Activated CD4-positive, alpha-beta T cell treated with anti-CD3 and anti-CD28 coated beads for 48 hours (primary cell): ENCODE data around the gene TSPAN17.
"Not testable (repeated sequence)": the region's sequence is repeated elsewhere in the genome, so short reads cannot be mapped to it uniquely, and the experiment has no call there.

Experiments
- DNase-seq: peaks from one replicate; pipeline ENCODE4 v3.0.0-alpha.2; 2020

TSPAN17 gene

GRCh38 chr5:176687247-176687646 is 40.0 kb downstream of the TSPAN17 start:
- DNase-seq: no peak

DNA sequence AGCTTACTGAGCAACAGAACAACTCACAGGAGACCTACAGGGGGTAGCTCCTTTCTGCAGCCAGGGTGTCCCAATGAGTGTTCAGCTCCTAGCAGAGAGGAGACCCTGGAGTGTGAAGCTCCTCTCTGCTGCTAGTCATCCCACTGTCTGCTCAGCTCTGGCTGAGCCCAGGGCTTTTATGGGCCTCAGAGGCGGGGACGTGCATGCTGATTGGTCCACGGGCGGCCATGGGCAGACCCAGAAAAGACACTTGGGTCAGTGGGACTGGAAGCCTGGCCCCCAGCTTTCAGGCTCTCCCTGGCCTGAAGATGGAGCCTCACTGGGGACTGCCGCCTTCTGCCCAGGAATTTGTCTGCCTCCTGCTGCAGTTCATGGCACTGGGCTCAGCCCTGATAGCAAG is 40.6 kb downstream of the TSPAN17 start:
- DNase-seq: no peak

- DNase-seq: no peak
Observed at GRCh38 chr5:176690911-176691310, 43.6 kb downstream of the TSPAN17 start.

- DNase-seq: no peak
Observed at GRCh38 chr5:176691524-176691923, 44.2 kb downstream of the TSPAN17 start.

DNA sequence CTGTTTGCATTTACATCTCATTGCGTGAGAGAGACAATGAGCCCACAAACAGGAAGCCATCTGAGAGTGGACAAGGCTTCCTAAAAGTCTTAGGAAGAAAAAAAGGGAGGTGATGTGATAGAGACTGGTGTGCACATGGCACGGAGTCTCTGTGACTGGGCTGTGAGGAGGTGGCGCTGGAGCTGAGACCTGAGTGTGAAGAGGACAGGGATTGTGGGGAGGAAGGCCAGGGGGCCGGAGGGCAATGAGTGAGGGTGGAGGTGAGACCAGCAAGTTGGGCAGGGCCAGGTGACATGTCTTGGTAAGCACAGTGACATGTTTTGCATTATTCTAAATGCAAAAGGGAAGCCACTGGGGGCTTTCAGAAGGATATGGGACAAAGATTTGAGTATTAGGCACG is 45.0 kb downstream of the TSPAN17 start:
- DNase-seq: no peak

DNA sequence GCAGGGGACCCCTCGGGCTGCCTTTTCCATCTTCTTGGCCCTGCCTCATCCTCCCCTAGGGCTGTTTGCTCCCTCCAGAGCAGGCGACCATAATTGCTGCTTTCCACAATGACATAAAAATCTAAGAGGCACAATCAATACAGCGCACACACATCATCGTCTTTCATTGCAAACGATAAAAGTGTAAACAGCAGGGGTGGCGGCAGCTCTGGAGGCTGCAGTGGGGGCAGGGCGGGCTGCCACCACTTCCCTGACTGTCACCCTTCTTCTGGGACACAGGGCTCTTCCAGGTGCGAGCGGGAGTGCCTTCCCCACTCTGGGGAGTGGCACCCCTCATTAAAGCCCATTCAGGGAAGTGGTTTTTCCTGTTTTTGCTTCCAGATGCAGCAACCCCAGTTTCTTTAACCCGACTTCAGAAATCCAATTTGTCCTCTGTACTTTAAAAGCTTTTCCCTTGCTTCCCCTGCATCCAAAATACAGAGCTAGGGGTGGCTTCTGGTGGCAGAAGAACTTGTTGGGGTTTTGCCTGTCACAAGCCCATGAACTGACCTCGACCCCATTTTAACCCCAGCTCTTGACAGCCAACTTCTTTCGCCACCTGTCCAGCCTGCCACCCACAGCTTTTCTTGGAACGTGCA is 45.7 kb downstream of the TSPAN17 start:
- no peak for DNase-seq

- no peak for DNase-seq
Observed at GRCh38 chr5:176693477-176693851, 46.2 kb downstream of the TSPAN17 start.

GRCh38 chr5:176694146-176694545 is 46.9 kb downstream of the TSPAN17 start:
- no peak for DNase-seq

- no peak for DNase-seq
Observed at GRCh38 chr5:176694631-176695030, 47.3 kb downstream of the TSPAN17 start.

- no peak for DNase-seq
Observed at GRCh38 chr5:176695073-176695472, 47.8 kb downstream of the TSPAN17 start.

GRCh38 chr5:176697267-176697933 is 50.1 kb downstream of the TSPAN17 start:
- DNase-seq: no peak

- no peak for DNase-seq
Observed at GRCh38 chr5:176697934-176698538, 50.8 kb downstream of the TSPAN17 start.

GRCh38 chr5:176699446-176699845 is 52.2 kb downstream of the TSPAN17 start:
- DNase-seq: not testable (repeated sequence)

DNA sequence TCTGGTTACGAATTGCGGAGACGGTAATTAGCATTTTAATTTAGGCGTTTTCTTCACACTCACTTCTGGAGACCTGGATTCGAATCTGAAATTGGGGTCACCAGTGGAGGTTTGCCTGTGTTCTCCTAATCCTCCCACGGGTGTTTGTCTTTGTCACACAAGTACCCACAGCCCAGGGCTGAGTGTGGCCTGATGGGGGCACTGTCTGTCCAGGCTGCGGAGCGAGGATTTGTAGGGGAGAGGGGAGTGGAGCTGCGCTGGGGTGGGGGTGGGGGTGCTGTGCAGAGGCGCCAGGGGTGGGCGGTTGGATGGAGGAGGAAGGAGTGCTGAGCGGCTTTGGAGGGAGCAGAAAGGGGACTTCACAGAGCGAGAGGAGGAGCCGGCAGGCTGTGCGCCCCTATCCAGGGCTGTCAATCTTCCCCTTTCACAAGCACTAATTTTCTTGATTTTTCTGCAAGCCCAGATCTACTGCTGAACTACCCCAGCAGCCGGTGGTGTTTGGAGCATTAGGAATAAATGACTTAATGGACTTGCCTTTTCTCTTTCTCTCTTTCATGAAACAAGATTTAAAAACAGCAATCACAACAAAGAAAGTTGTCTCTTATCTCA is 53.1 kb downstream of the TSPAN17 start:
- peak; percentile 30 for DNase-seq

GRCh38 chr5:176702671-176703641 is 55.7 kb downstream of the TSPAN17 start:
- no peak for DNase-seq

DNA sequence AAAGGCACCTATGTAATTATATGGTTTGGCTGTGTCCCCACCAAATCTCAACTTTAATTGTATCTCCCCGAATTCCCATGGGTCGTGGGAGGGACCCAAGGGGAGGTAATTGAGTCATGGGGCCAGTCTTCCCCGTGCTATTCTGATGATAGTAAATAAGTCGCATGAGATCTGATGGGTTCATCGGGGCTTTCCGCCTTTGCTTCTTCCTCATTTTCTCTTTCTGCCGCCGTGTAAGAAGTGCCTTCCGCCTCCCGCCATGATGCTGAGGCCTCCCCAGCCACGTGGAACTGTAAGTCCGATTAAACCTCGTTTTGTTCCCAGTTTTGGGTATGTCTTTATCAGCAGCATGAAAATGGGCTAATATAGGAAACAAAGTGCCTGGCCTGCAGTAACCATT is 56.6 kb downstream of the TSPAN17 start:
- DNase-seq: no peak

DNA sequence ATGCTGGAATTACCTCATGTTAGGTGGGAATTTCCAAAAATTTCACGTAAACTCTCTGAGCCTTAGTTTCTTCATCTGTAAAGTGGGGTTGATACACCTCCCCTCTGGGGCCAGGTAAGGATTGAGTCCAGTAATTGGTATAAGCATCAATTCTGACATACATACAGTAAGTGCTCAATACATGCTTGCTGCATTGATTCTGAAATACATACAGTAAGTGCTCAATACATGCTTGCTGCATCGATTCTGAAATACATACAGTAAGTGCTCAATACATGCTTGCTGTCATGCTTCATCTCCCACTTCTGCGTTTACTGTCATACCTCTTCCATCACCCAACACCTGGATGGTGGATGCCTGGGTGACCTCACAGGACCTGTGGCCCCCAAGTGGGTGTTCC is 57.1 kb downstream of the TSPAN17 start:
- DNase-seq: no peak

GRCh38 chr5:176704817-176705216 is 57.5 kb downstream of the TSPAN17 start:
- DNase-seq: no peak
